SU-DHL-6 (cell line): ENCODE data around the gene RAB11FIP3.

Experiments
- CTCF ChIP-seq: fragments of 200-600 bp; sonication (generic); IDR thresholded peaks from one replicate; pipeline ENCODE4 v1.5.1; 2017; ENCODE audit warnings: antibody characterized with exemption, mild to moderate bottlenecking, low read length, moderate library complexity; ENCODE audit not compliant: insufficient read depth, poor library complexity, severe bottlenecking
- EZH2phosphoT487 ChIP-seq: fragments of 200-600 bp; sonication (generic), shearing (Covaris generic); conservative IDR thresholded peaks from 2 replicates; pipeline ENCODE4 v1.6.1; 2018; ENCODE audit warnings: mild to moderate bottlenecking, antibody characterized with exemption, low read length, moderate library complexity, mixed read lengths

- no peak for TF ChIP-seq CTCF
- TF ChIP-seq EZH2phosphoT487, result no peak
Observed at GRCh38 chr16:400061-400591, 25.3 kb upstream of the RAB11FIP3 start.
